Naive thymus-derived CD4-positive, alpha-beta T cell (primary cell): ENCODE results near the gene GLI3. TPM values are rescaled to one million over a fixed set of nuclear protein-coding genes. Genes with fewer than 3 reads are reported as not detected.

ENCODE experiments used
- ATAC-seq: fragments of 150-1000 bp; cut with Tn5 transposase; 2 replicates; pipeline ENCODE4 v1.10.0; 2021; ENCODE audit warnings: mild to moderate bottlenecking, moderate library complexity
- CTCF ChIA-PET: fragments of 350-600 bp; sonication (Branson Sonifier 250); formaldehyde crosslinking; loops from one replicate; lab custom pipeline; 2021; ENCODE audit warnings: antibody characterized with exemption; lab: Charles Lee
- POLR2A ChIA-PET: fragments of 350-600 bp; sonication (Branson Sonifier 250); formaldehyde crosslinking; loops from one replicate; lab custom pipeline; 2021; ENCODE audit warnings: antibody characterized with exemption, inconsistent platforms; lab: Charles Lee
- DNase-seq, 9 donors: peaks; one replicate each; pipeline versions ENCODE4 v3.0.0 to v3.0.0-alpha.2; 2020 to 2022; ENCODE audit warnings: mixed read lengths in 1 of 9
- H3K27ac ChIP-seq: one replicate; pipeline ENCODE4 v1.7.0; 2013; ENCODE audit warnings: mild to moderate bottlenecking, low read depth, low read length, moderate library complexity
- H3K27me3 ChIP-seq, 2 donors: one replicate each; pipeline ENCODE4 v1.7.0; 2013; ENCODE audit warnings: low read length in 2 of 2, mild to moderate bottlenecking in 2 of 2, moderate library complexity in 2 of 2; ENCODE audit not compliant: control insufficient read depth in 2 of 2, insufficient read depth in 2 of 2
- H3K36me3 ChIP-seq, 3 experiments: 1 replicate in 2 of 3; 2 replicates in 1 of 3; pipeline ENCODE4 v1.7.0; 2013; ENCODE audit warnings: low read length in 3 of 3, mild to moderate bottlenecking in 3 of 3, moderate library complexity in 1 of 3; ENCODE audit not compliant: insufficient read depth in 3 of 3, control insufficient read depth in 2 of 3
- H3K4me1 ChIP-seq, 2 donors: one replicate each; pipeline ENCODE4 v1.7.0; 2013; ENCODE audit warnings: low read length in 2 of 2, mild to moderate bottlenecking in 2 of 2, moderate library complexity in 1 of 2; ENCODE audit not compliant: control insufficient read depth in 2 of 2, insufficient read depth in 2 of 2
- H3K4me3 ChIP-seq: 2 replicates; pipeline ENCODE4 v1.7.0; 2013; ENCODE audit warnings: mild to moderate bottlenecking, low read length
- H3K9me3 ChIP-seq, 3 experiments: 1 replicate in 2 of 3; 2 replicates in 1 of 3; pipeline ENCODE4 v1.7.0; 2013; ENCODE audit warnings: low read length in 3 of 3; ENCODE audit not compliant: control insufficient read depth in 2 of 3
- H3K27ac Mint-ChIP-seq, 9 donors: one replicate each; pipeline ENCODE4 v1.8.0; 2020 to 2022; ENCODE audit warnings: mixed read lengths in 9 of 9, mild to moderate bottlenecking in 8 of 9, moderate library complexity in 5 of 9, inconsistent platforms in 2 of 9
- H3K27me3 Mint-ChIP-seq, 5 donors: one replicate each; pipeline ENCODE4 v1.8.0; 2021 to 2022; ENCODE audit warnings: mixed read lengths in 5 of 5, mild to moderate bottlenecking in 1 of 5
- H3K36me3 Mint-ChIP-seq, 5 donors: one replicate each; pipeline ENCODE4 v1.8.0; 2020 to 2022; ENCODE audit warnings: mixed read lengths in 5 of 5, mild to moderate bottlenecking in 3 of 5, inconsistent platforms in 1 of 5
- H3K4me1 Mint-ChIP-seq, 7 donors: one replicate each; pipeline ENCODE4 v1.8.0; 2020 to 2022; ENCODE audit warnings: mixed read lengths in 7 of 7, mild to moderate bottlenecking in 3 of 7, inconsistent platforms in 1 of 7
- H3K4me3 Mint-ChIP-seq, 10 donors: one replicate each; pipeline ENCODE4 v1.8.0; 2020 to 2022; ENCODE audit warnings: mild to moderate bottlenecking in 10 of 10, mixed read lengths in 10 of 10, moderate library complexity in 6 of 10, inconsistent platforms in 2 of 10
- H3K9me3 Mint-ChIP-seq, 11 donors: one replicate each; pipeline ENCODE4 v1.8.0; 2020 to 2022; ENCODE audit warnings: mixed read lengths in 11 of 11, mild to moderate bottlenecking in 4 of 11, inconsistent platforms in 1 of 11, moderate library complexity in 1 of 11
- intact Hi-C, 2 donors: fragments of 100-400 bp; cut with micrococcal nuclease; formaldehyde crosslinking; loops; one replicate each; pipeline ENCODE4 v1.15.1; 2023
- polyA plus RNA-seq, 2 donors: library from polyadenylated mRNA; unstranded; fragments of 300-500 nt; fragmentation: Illumina TruSeq; gene quantifications; one replicate each; pipeline ENCODE4 v1.2.3, GENCODE V29; 2021
- total RNA-seq, 6 experiments: library from RNA in 5 of 6; stranded (reverse) in 5 of 6; gene quantifications; 1 replicate in 5 of 6; 2 replicates in 1 of 6; pipeline ENCODE4 v1.2.3 and lab custom pipeline; 2021 to 2026

Gene GLI3
- total and polyA plus RNA-seq, 7 experiments from 2014 or later = 0.32 to 0.95 (median 0.54) TPM; not detected in 4

DNA sequence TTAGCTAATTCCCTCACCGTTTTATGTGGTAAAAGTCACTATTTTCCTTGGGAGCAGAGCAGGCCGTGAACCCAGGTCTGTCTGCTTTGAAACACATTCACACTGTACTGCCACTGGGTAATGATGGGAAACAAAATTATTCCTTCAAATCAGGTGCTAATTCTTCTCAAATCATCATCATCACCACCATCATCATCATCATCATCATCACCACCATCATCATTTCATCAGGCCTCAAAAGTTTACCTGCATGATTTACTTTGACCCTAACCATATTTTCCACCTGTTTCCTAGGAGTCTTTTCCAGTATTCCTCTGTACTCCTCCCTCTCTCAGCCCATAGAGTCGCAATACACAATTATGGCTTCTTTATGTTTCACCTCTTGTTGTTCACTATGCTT lies 220.5 kb downstream of the GLI3 start:
- no peak for DNase-seq
- Histone ChIP-seq H3K27ac (no peak overlapping the region), H3K27me3 (no peaks in the 10 kb centered on the region), H3K4me1 (no peaks in the 10 kb centered on the region), H3K4me3 (no peak overlapping the region), H3K9me3 (peaks cover 0 to 10% (median 4%) of the 10 kb centered on the region in 3 experiments), H3K36me3 (no peaks in the 10 kb centered on the region)
- Mint-ChIP-seq H3K4me1 (no peaks in the 10 kb centered on the region), H3K4me3 (no peak overlapping the region), H3K36me3 (peaks cover 0 to 5% (median 0%) of the 10 kb centered on the region in 5 donors), H3K27me3 (peaks cover 0 to 32% (median 13%) of the 10 kb centered on the region in 5 donors), H3K9me3 (peaks cover 3 to 22% (median 8%) of the 10 kb centered on the region in 11 donors), H3K27ac (no peak overlapping the region)
- intact Hi-C loops = no loop called here
- POLR2A ChIA-PET = no interaction called here
- no peak for ATAC-seq
- CTCF ChIA-PET = no interaction called here

- no peak overlapping the region for H3K4me3 ChIP-seq
- H3K27me3 Mint-ChIP-seq = peaks cover 0 to 35% (median 13%) of the 10 kb centered on the region in 5 donors
- H3K4me1 Mint-ChIP-seq = no peaks in the 10 kb centered on the region
- peaks cover 0 to 5% (median 0%) of the 10 kb centered on the region in 5 donors for H3K36me3 Mint-ChIP-seq
- CTCF ChIA-PET = no interaction called here
- H3K27me3 ChIP-seq = no peaks in the 10 kb centered on the region
- POLR2A ChIA-PET = no interaction called here
- no peaks in the 10 kb centered on the region for H3K36me3 ChIP-seq
- H3K4me1 ChIP-seq = no peaks in the 10 kb centered on the region
- no peak overlapping the region for H3K27ac ChIP-seq
- H3K27ac Mint-ChIP-seq = no peak overlapping the region
- DNase-seq (peak in 2 of 9 donors; percentile 14 to 22), ATAC-seq (no peak)
- peaks cover 0 to 10% (median 4%) of the 10 kb centered on the region in 3 experiments for H3K9me3 ChIP-seq
- intact Hi-C loops = no loop called here
- no peak overlapping the region for H3K4me3 Mint-ChIP-seq
- peaks cover 3 to 22% (median 8%) of the 10 kb centered on the region in 11 donors for H3K9me3 Mint-ChIP-seq
Observed at GRCh38 chr7:42014625-42015618, 222.1 kb downstream of the GLI3 start.

- no peaks in the 10 kb centered on the region for H3K4me1 Mint-ChIP-seq
- Histone ChIP-seq H3K27ac (no peak overlapping the region), H3K4me3 (no peak overlapping the region), H3K4me1 (no peaks in the 10 kb centered on the region), H3K36me3 (no peaks in the 10 kb centered on the region), H3K27me3 (no peaks in the 10 kb centered on the region), H3K9me3 (peaks cover 0 to 10% (median 4%) of the 10 kb centered on the region in 3 experiments)
- no peak overlapping the region for H3K4me3 Mint-ChIP-seq
- peaks cover 3 to 22% (median 10%) of the 10 kb centered on the region in 11 donors for H3K9me3 Mint-ChIP-seq
- DNase-seq (no peak), ATAC-seq (no peak)
- peaks cover 0 to 5% (median 0%) of the 10 kb centered on the region in 5 donors for H3K36me3 Mint-ChIP-seq
- CTCF ChIA-PET = no interaction called here
- H3K27me3 Mint-ChIP-seq = peaks cover 0 to 29% (median 7%) of the 10 kb centered on the region in 5 donors
- no peak overlapping the region for H3K27ac Mint-ChIP-seq
- intact Hi-C loops = no loop called here
- POLR2A ChIA-PET = no interaction called here
Observed at GRCh38 chr7:42012786-42013360, 224.1 kb downstream of the GLI3 start.

GRCh38 chr7:42012313-42012712 lies 224.7 kb downstream of the GLI3 start:
- Histone ChIP-seq H3K4me1 (no peaks in the 10 kb centered on the region), H3K36me3 (no peaks in the 10 kb centered on the region), H3K9me3 (peaks cover 0 to 10% (median 4%) of the 10 kb centered on the region in 3 experiments), H3K27ac (no peak overlapping the region), H3K27me3 (no peaks in the 10 kb centered on the region), H3K4me3 (no peak overlapping the region)
- Mint-ChIP-seq H3K36me3 (peaks cover 0 to 5% (median 0%) of the 10 kb centered on the region in 5 donors), H3K9me3 (peaks cover 3 to 22% (median 10%) of the 10 kb centered on the region in 11 donors), H3K4me3 (no peak overlapping the region), H3K27ac (no peak overlapping the region), H3K27me3 (peaks cover 0 to 23% (median 7%) of the 10 kb centered on the region in 5 donors), H3K4me1 (no peaks in the 10 kb centered on the region)
- intact Hi-C loops = no loop called here
- POLR2A ChIA-PET = no interaction called here
- ATAC-seq (no peak), DNase-seq (no peak)
- CTCF ChIA-PET = no interaction called here

DNA sequence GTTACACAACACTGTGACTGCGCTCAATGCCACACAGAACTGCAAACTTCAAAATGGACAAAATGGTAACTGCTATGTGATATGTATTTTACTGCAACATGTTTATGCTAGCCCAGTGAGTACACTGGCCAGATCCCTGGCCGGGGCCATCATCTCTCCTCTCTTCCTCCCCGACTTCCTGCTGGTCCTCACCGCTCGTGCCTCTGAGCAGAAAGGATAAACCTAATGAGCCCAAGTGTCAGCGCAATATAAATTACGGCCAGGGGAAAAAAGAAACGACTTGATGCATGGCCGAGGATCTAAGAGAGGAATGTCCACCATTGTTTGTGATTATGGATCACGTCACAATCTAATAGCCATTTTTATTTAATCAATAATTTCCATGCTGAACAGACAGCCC lies 225.2 kb downstream of the GLI3 start:
- intact Hi-C loops = no loop called here
- no peak for ATAC-seq

DNA sequence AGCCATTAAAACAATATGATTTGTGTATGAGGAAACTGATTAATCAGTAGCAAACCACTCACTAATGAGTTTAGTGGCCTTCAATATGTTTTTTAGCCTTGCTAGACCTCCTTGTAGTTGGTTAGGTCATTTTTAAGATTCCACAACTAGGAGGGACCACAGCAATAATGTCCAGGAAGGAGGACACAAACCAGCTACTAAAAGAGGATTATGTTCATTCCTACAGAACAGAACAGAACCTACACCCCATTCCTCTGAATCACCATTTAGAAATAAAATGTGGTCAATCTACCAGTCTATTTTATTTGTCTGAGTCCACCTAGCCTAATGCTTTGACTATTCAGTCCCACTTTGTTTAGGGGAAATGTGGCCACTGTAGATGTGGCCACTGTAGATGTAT lies 226.3 kb downstream of the GLI3 start:
- DNase-seq (no peak), ATAC-seq (no peak)
- H3K9me3 Mint-ChIP-seq = peaks cover 3 to 18% (median 8%) of the 10 kb centered on the region in 11 donors
- no peaks in the 10 kb centered on the region for H3K27me3 ChIP-seq
- peaks cover 0 to 5% (median 0%) of the 10 kb centered on the region in 5 donors for H3K36me3 Mint-ChIP-seq
- no peak overlapping the region for H3K27ac ChIP-seq
- H3K9me3 ChIP-seq = peaks cover 0 to 10% (median 4%) of the 10 kb centered on the region in 3 experiments
- no peak overlapping the region for H3K4me3 ChIP-seq
- POLR2A ChIA-PET = no interaction called here
- H3K4me3 Mint-ChIP-seq = no peak overlapping the region
- H3K27ac Mint-ChIP-seq = no peak overlapping the region
- CTCF ChIA-PET = no interaction called here
- H3K27me3 Mint-ChIP-seq = peaks cover 0 to 13% (median 7%) of the 10 kb centered on the region in 5 donors
- intact Hi-C loops = no loop called here
- H3K36me3 ChIP-seq = no peaks in the 10 kb centered on the region
- H3K4me1 ChIP-seq = no peaks in the 10 kb centered on the region
- no peaks in the 10 kb centered on the region for H3K4me1 Mint-ChIP-seq

More for the DNA sequence above, 225.2 kb downstream of the GLI3 start:
- DNase-seq = no peak
- H3K36me3 ChIP-seq = no peaks in the 10 kb centered on the region
- Mint-ChIP-seq H3K4me3 (no peak overlapping the region), H3K27me3 (peaks cover 0 to 19% (median 7%) of the 10 kb centered on the region in 5 donors), H3K36me3 (peaks cover 0 to 5% (median 0%) of the 10 kb centered on the region in 5 donors), H3K4me1 (no peaks in the 10 kb centered on the region), H3K27ac (no peak overlapping the region), H3K9me3 (peaks cover 3 to 21% (median 9%) of the 10 kb centered on the region in 11 donors)
- no peaks in the 10 kb centered on the region for H3K4me1 ChIP-seq
- H3K9me3 ChIP-seq = peaks cover 0 to 10% (median 4%) of the 10 kb centered on the region in 3 experiments
- no peak overlapping the region for H3K27ac ChIP-seq
- no peaks in the 10 kb centered on the region for H3K27me3 ChIP-seq
- no peak overlapping the region for H3K4me3 ChIP-seq
- CTCF ChIA-PET = no interaction called here
- POLR2A ChIA-PET = no interaction called here
